Tibial nerve (tissue), 3 donors: Measurements from ENCODE around the gene FAM131A.

Source experiments
- CTCF ChIP-seq, 5 experiments: fragments of 200-600 bp in 3 of 5; fragments of 450-650 bp in 2 of 5; sonication (generic) in 3 of 5; IDR thresholded peaks; one replicate each; pipeline ENCODE4 v1.5.1; 2016 to 2019; ENCODE audit warnings: antibody characterized with exemption in 5 of 5, mild to moderate bottlenecking in 3 of 5, moderate library complexity in 2 of 5
- POLR2A ChIP-seq, 2 donors: fragments of 450-650 bp; IDR thresholded peaks; one replicate each; pipeline ENCODE4 v1.6.1; 2017; ENCODE audit warnings: antibody characterized with exemption in 2 of 2, mild to moderate bottlenecking in 2 of 2, moderate library complexity in 2 of 2

DNA sequence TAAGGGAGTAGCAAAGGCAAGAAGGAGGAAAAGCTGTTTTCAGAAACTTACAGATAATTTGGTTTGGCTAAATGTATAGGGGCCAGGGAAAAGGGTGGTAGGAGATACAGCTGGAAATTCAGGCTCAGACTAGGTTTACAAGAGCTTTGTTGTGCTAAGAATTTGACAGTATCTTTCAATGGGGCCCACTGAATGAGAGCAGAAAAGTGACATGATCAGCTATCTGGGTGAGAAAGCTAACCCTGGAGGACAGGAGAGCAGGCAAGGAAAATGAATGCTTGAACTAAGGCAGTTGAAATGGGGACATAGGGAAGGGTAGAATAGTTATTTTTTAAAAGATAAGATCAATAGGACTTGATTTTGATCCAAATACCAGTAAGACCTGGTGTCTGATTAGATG is 25.8 kb upstream of the FAM131A start:
- TF ChIP-seq CTCF (IDR thresholded peaks at IDR 0.05) (no peak), POLR2A (IDR thresholded peaks at IDR 0.05) (no peak)
